GM12878 (cell line): Measurements from ENCODE around the gene PBOV1. TPM values are rescaled to one million over a fixed set of nuclear protein-coding genes. Genes with fewer than 3 reads are reported as not detected.

ENCODE experiments used
- ATAC-seq: fragments of 200-7000 bp; cut with Tn5 transposase; 3 replicates; pipeline ENCODE4 v1.9.1; 2020; ENCODE audit warnings: mild to moderate bottlenecking, moderate library complexity
- BruUV-seq: library from RNA; stranded (reverse); fragments of 400-500 nt; replicated peaks from 2 replicates; lab custom pipeline; 2021; lab: Mats Ljungman, UMichigan
- CTCF ChIA-PET: fragments of 300-600 bp; sonication (Branson Sonifier 250); formaldehyde crosslinking; extraction: SDS; loops from one replicate; lab custom pipeline; 2021; ENCODE audit warnings: inconsistent platforms; lab: Yijun Ruan, JAX
- POLR2A ChIA-PET: fragments of 350-600 bp; formaldehyde crosslinking; extraction: SDS; loops from one replicate; lab custom pipeline; 2021; ENCODE audit warnings: inconsistent platforms; lab: Charles Lee
- RAD21 ChIA-PET: fragments of 300-600 bp; sonication (Branson Sonifier 250); formaldehyde crosslinking; loops from one replicate; lab custom pipeline; 2023; ENCODE audit warnings: antibody characterized with exemption; ENCODE audit not compliant: unreplicated experiment; lab: Charles Lee
- SMC1A ChIA-PET: fragments of 300-600 bp; sonication (Branson Sonifier 250); formaldehyde crosslinking; loops from one replicate; lab custom pipeline; 2023; ENCODE audit not compliant: unreplicated experiment, uncharacterized antibody; lab: Charles Lee
- DNase-seq: peaks from one replicate; pipeline ENCODE4 v3.0.0-alpha.2; 2011; ENCODE audit warnings: low read depth, low spot score
- FAIRE-seq: peaks from 3 replicates; lab custom pipeline; 2011; peaks lifted over from hg19 to GRCh38; lab: Jason Lieb, UNC
- H2AFZ ChIP-seq: 2 replicates; pipeline ENCODE4 v1.6.0; 2011; ENCODE audit warnings: low read depth, low read length, control low read depth; ENCODE audit not compliant: control insufficient read depth
- H3K27ac ChIP-seq: 2 replicates; pipeline ENCODE4 v1.5.1; 2011; ENCODE audit warnings: control low read depth; ENCODE audit not compliant: control insufficient read depth, insufficient read depth
- H3K27me3 ChIP-seq, 2 experiments: replicated peaks in 1 of 2; 2 replicates each; pipeline versions ENCODE4 v1.6.0 to v1.6.1; 2011; ENCODE audit warnings: low read length in 1 of 2; ENCODE audit not compliant: control insufficient read depth in 2 of 2, insufficient read depth in 2 of 2
- H3K36me3 ChIP-seq, 2 experiments: 2 replicates each; pipeline ENCODE4 v1.5.1; 2011; ENCODE audit warnings: low read length in 1 of 2; ENCODE audit not compliant: control insufficient read depth in 2 of 2, insufficient read depth in 2 of 2
- H3K4me1 ChIP-seq: 2 replicates; pipeline ENCODE4 v1.6.1; 2011; ENCODE audit warnings: mild to moderate bottlenecking, low read length, moderate library complexity, mixed read lengths; ENCODE audit not compliant: control insufficient read depth, insufficient read depth
- H3K4me2 ChIP-seq: 2 replicates; pipeline ENCODE4 v1.6.0; 2011; ENCODE audit warnings: control low read depth; ENCODE audit not compliant: control insufficient read depth, insufficient read depth
- H3K4me3 ChIP-seq: fragments of 200-600 bp; sonication (generic); 2 replicates; pipeline ENCODE4 v1.5.1; 2016
- H3K79me2 ChIP-seq: 2 replicates; pipeline ENCODE4 v1.6.0; 2011; ENCODE audit warnings: low read length; ENCODE audit not compliant: control insufficient read depth, insufficient read depth
- H3K9ac ChIP-seq: 2 replicates; pipeline ENCODE4 v1.8.0; 2011; ENCODE audit warnings: low read length, control low read depth, mixed read lengths; ENCODE audit not compliant: control insufficient read depth, insufficient read depth
- H3K9me3 ChIP-seq: replicated peaks from 3 replicates; pipeline ENCODE4 v1.5.1; 2011; ENCODE audit warnings: mild to moderate bottlenecking, low read length; ENCODE audit not compliant: control insufficient read depth, insufficient read depth
- H4K20me1 ChIP-seq: 2 replicates; pipeline ENCODE4 v1.6.0; 2011; ENCODE audit not compliant: control insufficient read depth, insufficient read depth
- ATF3 ChIP-seq: IDR thresholded peaks from 2 replicates; pipeline ENCODE4 v1.6.1; 2011; ENCODE audit warnings: low read depth, mild to moderate bottlenecking, low read length, moderate library complexity, borderline replicate concordance; ENCODE audit errors: extremely low read depth
- ATF7 ChIP-seq: fragments of 450-650 bp; IDR thresholded peaks from 2 replicates; pipeline ENCODE4 v1.6.1; 2016; ENCODE audit warnings: low read depth, mild to moderate bottlenecking
- BCL11A ChIP-seq: IDR thresholded peaks from 2 replicates; pipeline ENCODE4 v1.6.1; 2011; ENCODE audit warnings: low read depth, low read length
- EP300 ChIP-seq, 2 experiments: fragments of 150-350 bp in 1 of 2; IDR thresholded peaks; 2 replicates each; pipeline ENCODE4 v1.6.1; 2011 to 2012; ENCODE audit warnings: low read depth in 2 of 2, low read length in 2 of 2, borderline replicate concordance in 1 of 2, improper control_type of control experiment in 1 of 2, inconsistent platforms in 1 of 2; ENCODE audit not compliant: control insufficient read depth in 1 of 2
- FOXM1 ChIP-seq: IDR thresholded peaks from 2 replicates; pipeline ENCODE4 v1.6.1; 2012; ENCODE audit warnings: low read depth, mild to moderate bottlenecking, inconsistent platforms, low read length, moderate library complexity
- HDGF ChIP-seq: fragments of 450-650 bp; IDR thresholded peaks from 2 replicates; pipeline ENCODE4 v1.6.1; 2016; ENCODE audit warnings: antibody characterized with exemption
- KAT2A ChIP-seq: conservative IDR thresholded peaks from 2 replicates; pipeline ENCODE4 v1.6.1; 2011; ENCODE audit warnings: low read depth, low read length; ENCODE audit not compliant: control insufficient read depth
- KLF5 ChIP-seq: fragments of 450-650 bp; IDR thresholded peaks from 2 replicates; pipeline ENCODE4 v1.6.1; 2014; ENCODE audit warnings: mild to moderate bottlenecking; ENCODE audit not compliant: partially characterized antibody
- PBX3 ChIP-seq: IDR thresholded peaks from 2 replicates; pipeline ENCODE4 v1.6.1; 2011; ENCODE audit warnings: mild to moderate bottlenecking, low read depth, low read length, moderate library complexity; ENCODE audit not compliant: insufficient replicate concordance
- POLR2A ChIP-seq: IDR thresholded peaks from 2 replicates; pipeline ENCODE4 v1.6.1; 2011; ENCODE audit warnings: low read depth, mild to moderate bottlenecking, low read length
- RBBP5 ChIP-seq: fragments of 200-600 bp; sonication (generic); conservative IDR thresholded peaks from 2 replicates; pipeline ENCODE4 v1.6.1; 2016
- RFX5 ChIP-seq: IDR thresholded peaks from 2 replicates; pipeline ENCODE4 v1.6.1; 2011; ENCODE audit warnings: low read depth, low read length, improper control_type of control experiment
- SMAD5 ChIP-seq: IDR thresholded peaks from 2 replicates; pipeline ENCODE4 v1.6.1; 2016; ENCODE audit warnings: antibody characterized with exemption, low read depth
- ZNF217 ChIP-seq: fragments of 450-650 bp; IDR thresholded peaks from 2 replicates; pipeline ENCODE4 v1.6.1; 2017; ENCODE audit warnings: antibody characterized with exemption, mild to moderate bottlenecking
- ZNF24 ChIP-seq: fragments of 450-650 bp; IDR thresholded peaks from 2 replicates; pipeline ENCODE4 v1.6.1; 2017; ENCODE audit warnings: antibody characterized with exemption, mild to moderate bottlenecking
- WGBS: methylation state at CpG from one replicate; pipeline ENCODE4 v1.1.6; 2016; ENCODE audit warnings: low lambda C conversion rate; ENCODE audit not compliant: insufficient replicate concordance, insufficient coverage; ENCODE audit errors: missing lambda C conversion rate; 5-methylcytosine and 5-hydroxymethylcytosine counted together
- in situ Hi-C: fragments of 300-500 bp; cut with MboI; formaldehyde crosslinking; loops from 9 replicates; pipeline ENCODE4 v1.14.3; 2018; ENCODE audit warnings: mixed read lengths
- intact Hi-C: fragments of 100-400 bp; cut with micrococcal nuclease; formaldehyde crosslinking; loops from one replicate; pipeline ENCODE4 v1.14.2; 2022; ENCODE audit not compliant: unreplicated experiment
- polyA plus RNA-seq, 11 experiments: library from polyadenylated mRNA; depleted of rRNA in 4 of 11; unstranded in 6 of 11; stranded (reverse) in 5 of 11; fragments of >200 nt; fragmentation: Nextera tagmentation in 4 of 11; fragmentation: Illumina TruSeq in 1 of 11; extraction: Ambion mirVana in 4 of 11; extraction: Trizol in 1 of 11; gene quantifications; 1 replicate in 1 of 11; 2 replicates in 10 of 11; pipeline versions ENCODE4 v1.2.1 to v1.2.3, GENCODE V29; 2011 to 2016; ENCODE audit warnings: inconsistent platforms in 2 of 11, missing spikeins in 2 of 11, low read depth in 1 of 11
- total RNA-seq, 4 experiments: library from RNA; depleted of rRNA in 3 of 4; stranded (reverse); fragments of >200 nt in 3 of 4; fragmentation: Illumina TruSeq in 1 of 4; extraction: Trizol in 1 of 4; gene quantifications; 2 replicates each; pipeline versions ENCODE4 v1.2.1 to v1.2.3, GENCODE V29; 2013 to 2021

Gene PBOV1
- total and polyA plus RNA-seq, 10 of the 15 experiments (the other 5 are each of a cell fraction or from before 2014, with no cell fraction given), result not detected

GRCh38 chr6:138253731-138254130 lies 35.4 kb upstream of the PBOV1 start:
- intact Hi-C loops, result no loop called here
- SMC1A ChIA-PET, result interaction anchor here (1.0 kb wide), 1 partner anchor 18 kb away, joined by 3 read pairs; no protein-coding TSS in a partner anchor
- Histone ChIP-seq H2AFZ (no peak overlapping the region), H3K9ac (no peak overlapping the region), H3K27me3 (no peaks in the 10 kb centered on the region), H3K4me3 (no peak overlapping the region), H4K20me1 (no peaks in the 10 kb centered on the region), H3K79me2 (no peaks in the 10 kb centered on the region), H3K36me3 (no peaks in the 10 kb centered on the region), H3K4me1 (no peaks in the 10 kb centered on the region), H3K27ac (no peak overlapping the region), H3K9me3 (no peaks in the 10 kb centered on the region), H3K4me2 (no peak overlapping the region)
- 59% methylated on average over 11 of the region's 11 CpGs for WGBS
- ATAC-seq (no peak), DNase-seq (no peak), FAIRE-seq (no peak)
- CTCF ChIA-PET, result no interaction called here
- POLR2A ChIA-PET, result no interaction called here
- RAD21 ChIA-PET, result no interaction called here
- TF ChIP-seq RFX5 (no peak), ZNF24 (no peak), EP300 (IDR thresholded peaks at IDR 0.05; ENCODE audit: borderline replicate concordance in 1 of 2, control insufficient read depth in 1 of 2, low read depth in 2 of 2, low read length in 2 of 2) (no peak), KLF5 (no peak), ATF7 (no peak), RBBP5 (no peak), HDGF (no peak), PBX3 (no peak), BCL11A (no peak), FOXM1 (no peak), KAT2A (no peak), SMAD5 (no peak), ZNF217 (no peak), POLR2A (no peak), ATF3 (no peak)
- BruUV-seq, result no TSS peak
- in situ Hi-C loops, result no loop called here
